Calu3 (cell line): ENCODE measurements around the gene DUSP7. TPM values are rescaled to one million over a fixed set of nuclear protein-coding genes. Genes with fewer than 3 reads are reported as not detected.

Source experiments
- BruUV-seq: library from RNA; stranded (reverse); fragments of 400-500 nt; replicated peaks from 2 replicates; lab custom pipeline; 2021; lab: Mats Ljungman, UMichigan
- CTCF ChIA-PET: fragments of 300-600 bp; sonication (Branson Sonifier 250); formaldehyde crosslinking; loops from one replicate; lab custom pipeline; 2022; ENCODE audit warnings: antibody characterized with exemption; lab: Charles Lee
- DNase-seq: peaks from one replicate; pipeline ENCODE4 v3.0.0; 2022
- H3K27ac Mint-ChIP-seq: one replicate; pipeline ENCODE4 v1.8.0; 2022; ENCODE audit warnings: mixed read lengths; ENCODE audit not compliant: unreplicated experiment
- H3K27me3 Mint-ChIP-seq: one replicate; pipeline ENCODE4 v1.8.0; 2022; ENCODE audit warnings: mixed read lengths; ENCODE audit not compliant: unreplicated experiment
- H3K36me3 Mint-ChIP-seq: one replicate; pipeline ENCODE4 v1.8.0; 2022; ENCODE audit warnings: mild to moderate bottlenecking, moderate library complexity, mixed read lengths; ENCODE audit not compliant: insufficient read depth, unreplicated experiment
- H3K4me1 Mint-ChIP-seq: one replicate; pipeline ENCODE4 v1.8.0; 2022; ENCODE audit warnings: mild to moderate bottlenecking, low read depth, mixed read lengths; ENCODE audit not compliant: unreplicated experiment
- H3K4me3 Mint-ChIP-seq: one replicate; pipeline ENCODE4 v1.8.0; 2022; ENCODE audit warnings: mild to moderate bottlenecking, low read depth, moderate library complexity, mixed read lengths; ENCODE audit not compliant: unreplicated experiment
- H3K9me3 Mint-ChIP-seq: one replicate; pipeline ENCODE4 v1.8.0; 2022; ENCODE audit warnings: low read depth, mixed read lengths; ENCODE audit not compliant: unreplicated experiment
- intact Hi-C: fragments of 100-400 bp; cut with micrococcal nuclease; formaldehyde crosslinking; loops from one replicate; pipeline ENCODE4 v1.10.0; 2022; ENCODE audit not compliant: unreplicated experiment
- total RNA-seq: library from RNA; stranded (reverse); gene quantifications from 2 replicates; pipeline ENCODE4 v1.2.3, GENCODE V29; 2022
- TF ChIP-seq, protein P1 (sequence below): fragments of 200-600 bp; IDR thresholded peaks from one replicate; pipeline ENCODE4 v1.8.0; 2022; ENCODE audit warnings: antibody characterized with exemption; ENCODE audit not compliant: unreplicated experiment

DUSP7 gene
- total RNA-seq, 1 experiment from 2014 or later, result 7.7 TPM

GRCh38 chr3:52023860-52024764 is 32.3 kb downstream of the DUSP7 start:
- Mint-ChIP-seq H3K36me3 (peaks cover 5% of the 10 kb centered on the region), H3K9me3 (no peaks in the 10 kb centered on the region), H3K4me1 (no peaks in the 10 kb centered on the region), H3K27me3 (no peaks in the 10 kb centered on the region), H3K27ac (no peak overlapping the region), H3K4me3 (no peak overlapping the region)
- BruUV-seq, result no TSS peak
- DNase-seq, result no peak
- CTCF ChIA-PET, result no interaction called here
- TF ChIP-seq, protein P1, sequence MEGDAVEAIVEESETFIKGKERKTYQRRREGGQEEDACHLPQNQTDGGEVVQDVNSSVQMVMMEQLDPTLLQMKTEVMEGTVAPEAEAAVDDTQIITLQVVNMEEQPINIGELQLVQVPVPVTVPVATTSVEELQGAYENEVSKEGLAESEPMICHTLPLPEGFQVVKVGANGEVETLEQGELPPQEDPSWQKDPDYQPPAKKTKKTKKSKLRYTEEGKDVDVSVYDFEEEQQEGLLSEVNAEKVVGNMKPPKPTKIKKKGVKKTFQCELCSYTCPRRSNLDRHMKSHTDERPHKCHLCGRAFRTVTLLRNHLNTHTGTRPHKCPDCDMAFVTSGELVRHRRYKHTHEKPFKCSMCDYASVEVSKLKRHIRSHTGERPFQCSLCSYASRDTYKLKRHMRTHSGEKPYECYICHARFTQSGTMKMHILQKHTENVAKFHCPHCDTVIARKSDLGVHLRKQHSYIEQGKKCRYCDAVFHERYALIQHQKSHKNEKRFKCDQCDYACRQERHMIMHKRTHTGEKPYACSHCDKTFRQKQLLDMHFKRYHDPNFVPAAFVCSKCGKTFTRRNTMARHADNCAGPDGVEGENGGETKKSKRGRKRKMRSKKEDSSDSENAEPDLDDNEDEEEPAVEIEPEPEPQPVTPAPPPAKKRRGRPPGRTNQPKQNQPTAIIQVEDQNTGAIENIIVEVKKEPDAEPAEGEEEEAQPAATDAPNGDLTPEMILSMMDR, result no peak
- intact Hi-C loops, result no loop called here

GRCh38 chr3:52023101-52023770 is 33.1 kb downstream of the DUSP7 start:
- H3K36me3 Mint-ChIP-seq, result peaks cover 5% of the 10 kb centered on the region
- H3K9me3 Mint-ChIP-seq, result no peaks in the 10 kb centered on the region
- H3K4me3 Mint-ChIP-seq, result no peak overlapping the region
- intact Hi-C loops, result no loop called here
- H3K4me1 Mint-ChIP-seq, result no peaks in the 10 kb centered on the region
- no peak for DNase-seq
- no peak overlapping the region for H3K27ac Mint-ChIP-seq
- H3K27me3 Mint-ChIP-seq, result no peaks in the 10 kb centered on the region
- TF ChIP-seq, protein P1, result no peak
- no TSS peak for BruUV-seq
- CTCF ChIA-PET, result interaction anchor here (1.1 kb wide), 1 partner anchor 33 kb away, joined by 3 read pairs; the partner anchor contains the start of gene DUSP7

- peaks cover 5% of the 10 kb centered on the region for H3K36me3 Mint-ChIP-seq
- intact Hi-C loops, result no loop called here
- H3K27ac Mint-ChIP-seq, result no peak overlapping the region
- H3K4me1 Mint-ChIP-seq, result no peaks in the 10 kb centered on the region
- H3K4me3 Mint-ChIP-seq, result no peak overlapping the region
- BruUV-seq, result no TSS peak
- DNase-seq, result no peak
- H3K9me3 Mint-ChIP-seq, result no peaks in the 10 kb centered on the region
- no peaks in the 10 kb centered on the region for H3K27me3 Mint-ChIP-seq
- CTCF ChIA-PET, result interaction anchor here (1.1 kb wide), 1 partner anchor 34 kb away, joined by 3 read pairs; the partner anchor contains the start of gene DUSP7
- TF ChIP-seq, protein P1, result no peak
Observed at GRCh38 chr3:52022323-52023100, 33.9 kb downstream of the DUSP7 start.
